GM18868 (cell line): ENCODE measurements around the gene EHMT1.

Experiments
- ATAC-seq: cut with Tn5 transposase; IDR thresholded peaks from one replicate; pipeline ENCODE4 v1.9.1; 2021; ENCODE audit warnings: mild to moderate bottlenecking, moderate library complexity; ENCODE audit not compliant: unreplicated experiment

The EHMT1 gene

DNA sequence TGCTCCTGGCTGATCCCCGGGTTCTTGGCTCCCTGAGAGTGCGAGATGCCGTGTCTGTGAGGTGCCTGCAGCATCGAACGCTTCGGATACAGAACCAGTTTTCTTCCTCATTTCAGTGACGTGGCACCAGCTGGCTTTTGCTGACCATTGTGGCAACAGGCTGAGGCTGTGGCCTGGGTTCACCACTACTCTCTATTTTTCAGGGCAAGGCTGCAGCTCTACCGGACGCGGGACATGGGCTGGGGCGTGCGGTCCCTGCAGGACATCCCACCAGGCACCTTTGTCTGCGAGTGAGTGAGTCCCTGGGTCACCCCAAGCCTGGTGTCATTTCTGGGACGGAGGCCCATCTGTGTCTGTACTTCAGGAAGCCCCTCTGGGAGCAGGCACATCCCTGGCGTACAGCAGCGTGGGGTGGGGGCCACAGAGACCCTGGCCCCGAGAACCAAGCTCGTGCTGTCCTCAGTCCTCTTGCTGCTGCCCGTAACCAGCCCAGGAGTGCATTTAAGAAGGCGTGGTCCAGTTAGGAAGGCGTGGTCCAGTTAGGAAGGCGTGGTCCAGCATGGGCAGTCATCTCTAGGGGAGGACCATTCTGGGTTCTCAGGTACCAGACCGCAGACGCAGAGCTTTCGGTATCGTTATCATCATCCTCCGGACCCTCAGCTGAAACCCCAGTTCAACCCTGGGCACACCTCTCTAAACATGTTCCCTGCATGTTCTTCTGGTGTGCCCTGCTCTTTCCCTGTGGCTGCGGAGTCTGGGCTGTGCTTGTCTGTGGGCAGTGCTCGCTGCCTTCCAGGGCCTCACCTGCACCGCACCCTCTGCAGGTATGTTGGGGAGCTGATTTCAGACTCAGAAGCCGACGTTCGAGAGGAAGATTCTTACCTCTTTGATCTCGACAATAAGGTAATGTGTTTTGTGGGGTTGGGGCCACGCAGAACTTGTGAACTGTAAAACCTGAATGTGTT lies 198.7 kb downstream of the EHMT1 start:
- no peak for ATAC-seq

DNA sequence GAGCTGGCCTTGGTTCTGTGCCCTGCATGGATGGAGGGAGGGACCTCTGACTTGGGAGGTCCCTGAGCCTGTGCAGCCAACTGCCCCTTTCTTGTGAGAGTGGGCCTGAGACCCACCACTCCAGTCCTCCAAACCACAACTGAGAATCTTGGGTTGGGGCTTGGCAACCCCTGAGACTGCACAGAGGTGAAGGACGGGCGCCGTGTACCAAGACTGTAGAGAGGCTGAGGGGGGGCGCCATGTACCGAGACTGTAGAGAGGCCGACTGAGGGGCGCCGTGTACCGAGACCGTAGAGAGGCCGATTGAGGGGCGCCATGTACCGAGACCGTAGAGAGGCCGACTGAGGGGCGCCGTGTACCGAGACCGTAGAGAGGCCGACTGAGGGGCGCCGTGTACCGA lies 199.5 kb downstream of the EHMT1 start:
- ATAC-seq, result no peak

DNA sequence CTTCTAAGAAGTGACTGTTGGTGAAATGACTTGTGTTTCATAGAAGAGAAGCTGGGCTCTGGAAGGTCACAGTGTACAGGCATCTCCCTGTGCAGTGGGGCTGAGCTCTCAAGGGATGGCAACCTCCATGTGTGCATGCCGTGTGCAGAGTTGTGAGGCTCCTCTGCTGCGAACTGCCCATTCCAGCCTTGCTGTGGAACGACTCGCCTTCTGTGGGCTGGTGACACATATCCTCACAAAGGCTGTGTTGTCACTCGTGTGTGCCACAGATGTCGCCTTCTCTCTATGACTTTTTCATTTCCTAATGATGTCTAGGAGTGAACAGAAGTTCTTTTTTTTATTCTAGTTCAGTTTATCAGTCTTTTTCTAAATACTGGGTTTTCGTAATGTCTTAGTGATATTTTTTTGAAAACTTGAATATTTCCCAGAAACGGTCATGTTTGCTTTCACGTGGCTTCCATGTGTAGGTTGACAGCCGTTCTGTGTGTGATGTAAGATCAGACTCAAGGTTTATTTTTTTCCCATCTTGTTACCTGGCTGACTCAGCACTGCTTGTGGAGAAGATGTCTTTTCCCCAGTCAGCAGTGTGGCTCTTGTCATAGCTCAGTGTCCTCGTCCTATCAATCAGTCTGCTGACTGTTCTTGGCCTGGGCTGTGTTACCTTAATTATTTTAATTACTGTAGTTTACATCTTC lies 201.5 kb downstream of the EHMT1 start:
- ATAC-seq, result no peak

DNA sequence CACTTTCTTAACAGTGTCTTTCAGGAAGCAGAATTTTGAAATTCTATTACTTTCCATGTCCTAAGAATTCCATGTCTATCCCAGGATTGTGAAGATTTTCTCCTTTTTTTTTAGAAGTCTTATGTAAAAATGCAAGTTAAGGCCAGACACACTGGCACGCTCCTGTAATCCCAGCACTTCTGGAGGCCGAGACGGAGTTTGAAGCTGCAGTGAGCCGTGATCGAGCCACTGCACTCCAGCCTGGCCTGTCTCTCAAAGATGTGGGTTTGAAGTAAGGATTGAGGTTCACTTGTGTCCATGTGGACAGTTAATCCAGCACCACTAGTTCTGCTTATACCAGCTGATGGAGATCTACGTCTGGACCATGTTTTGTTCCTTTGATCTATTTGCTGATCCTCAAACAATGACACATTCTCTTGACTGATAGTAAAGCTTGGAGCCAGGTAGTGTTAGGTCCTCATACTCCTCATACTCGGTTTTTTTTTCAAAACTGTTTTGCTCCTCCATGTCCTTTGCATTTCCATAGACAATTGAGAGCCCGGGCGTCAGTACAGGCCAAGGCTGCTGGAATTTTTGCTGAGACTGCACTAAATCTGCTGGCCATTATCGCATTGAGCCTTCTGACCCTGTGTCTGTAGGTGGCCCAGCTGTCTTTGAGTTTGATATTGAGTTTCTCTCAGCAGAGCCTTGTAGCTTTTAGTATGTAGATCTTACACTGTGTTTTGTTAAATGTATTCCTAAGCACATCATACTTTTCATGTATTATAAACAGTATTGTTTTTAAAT lies 205.4 kb downstream of the EHMT1 start:
- ATAC-seq, result no peak

DNA sequence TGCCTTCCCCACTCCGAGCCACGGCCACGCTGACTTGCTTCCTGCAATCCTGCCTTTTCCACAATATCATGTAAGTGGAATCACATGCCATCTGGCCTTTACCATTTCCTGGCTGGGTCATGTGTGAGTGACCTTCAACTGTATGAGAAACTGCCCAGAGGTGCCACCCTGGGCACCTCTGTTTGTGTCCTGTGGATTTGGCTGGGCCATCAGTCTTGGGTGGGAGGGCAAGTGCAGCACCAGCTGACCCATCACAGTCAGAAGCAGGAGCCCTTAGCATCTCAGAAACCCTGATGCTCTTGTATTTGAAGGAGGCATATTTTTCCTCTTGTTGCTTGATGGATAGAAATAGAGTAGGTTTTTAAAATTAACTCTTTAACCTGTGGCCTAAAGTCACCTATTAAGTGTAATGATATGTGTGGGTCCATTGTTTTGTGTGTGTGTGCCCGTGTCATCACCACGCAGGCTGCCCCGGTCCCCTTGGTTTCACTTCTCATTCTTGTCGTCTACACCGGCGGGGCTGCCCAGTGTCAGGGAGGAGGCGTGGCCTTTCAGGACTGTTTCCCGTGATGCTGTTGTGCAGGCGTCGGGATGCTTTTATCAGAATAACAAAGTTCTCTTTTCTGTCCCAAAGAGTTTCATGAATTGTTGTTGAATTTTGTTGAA lies 206.7 kb downstream of the EHMT1 start:
- no peak for ATAC-seq

DNA sequence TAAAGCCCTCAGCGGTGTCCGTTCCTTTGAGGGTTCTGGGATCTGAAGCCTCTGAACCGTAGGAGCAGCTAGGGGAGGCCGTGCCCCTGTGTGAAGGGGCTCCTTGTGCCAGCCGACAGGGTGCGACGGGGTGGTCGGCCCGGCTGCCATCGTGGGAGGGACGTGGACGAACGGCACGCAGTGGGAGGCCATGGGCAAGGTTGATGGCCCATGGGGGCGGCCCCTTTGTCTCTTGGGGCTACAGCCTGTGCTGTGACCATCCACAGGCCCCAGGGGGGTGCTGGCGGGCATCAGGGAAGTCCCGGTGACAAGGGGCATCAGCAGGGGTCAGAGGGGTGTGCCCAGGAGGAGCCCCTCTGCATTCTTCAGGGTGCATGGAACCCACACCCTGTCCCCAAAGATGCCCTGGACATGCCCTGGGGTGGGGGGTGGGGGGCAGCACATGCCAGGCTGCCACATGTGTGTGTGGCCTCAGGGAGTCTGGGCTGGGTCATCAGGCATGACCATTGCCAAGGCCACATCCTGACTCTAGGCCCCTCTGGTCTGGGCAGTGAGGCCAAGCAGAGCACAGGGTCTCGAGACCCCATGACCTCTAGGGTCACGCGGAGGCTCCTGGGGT lies 209.2 kb downstream of the EHMT1 start:
- no peak for ATAC-seq

DNA sequence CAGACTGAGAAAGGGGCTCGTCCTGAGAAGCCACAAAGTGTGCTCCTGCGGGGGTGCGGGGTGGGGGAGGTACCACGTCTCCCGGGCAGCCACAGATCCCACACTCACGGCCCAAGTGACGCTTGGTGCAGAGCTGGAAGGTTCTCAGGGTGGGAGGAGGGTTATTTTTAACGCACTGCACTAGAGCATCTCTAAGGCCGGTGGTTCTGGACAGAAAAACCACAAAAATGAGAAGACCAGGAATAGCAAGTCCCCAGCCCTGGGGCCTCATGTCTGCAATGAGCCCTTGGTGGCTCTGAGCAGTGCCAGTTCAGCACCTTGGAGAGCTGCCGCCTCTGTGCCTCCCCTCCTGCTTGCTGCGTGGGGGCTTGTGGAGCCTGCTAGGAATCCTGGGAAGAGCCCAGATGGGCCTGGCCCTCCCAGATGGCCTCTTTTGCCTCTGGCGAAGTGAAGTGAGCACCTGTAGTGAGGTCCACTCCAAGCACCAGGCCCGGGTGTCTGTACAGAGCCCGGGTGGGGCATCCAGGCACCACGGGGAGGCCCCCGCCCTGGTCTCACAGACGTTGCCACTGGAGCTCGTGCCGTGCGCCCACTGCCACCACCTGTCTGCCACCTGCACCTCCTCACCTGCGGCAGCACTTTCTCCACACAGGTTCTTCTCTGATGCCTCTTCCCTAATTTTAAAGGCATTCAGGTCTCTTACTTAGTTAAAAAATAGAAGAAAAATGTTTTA lies 209.9 kb downstream of the EHMT1 start:
- no peak for ATAC-seq

DNA sequence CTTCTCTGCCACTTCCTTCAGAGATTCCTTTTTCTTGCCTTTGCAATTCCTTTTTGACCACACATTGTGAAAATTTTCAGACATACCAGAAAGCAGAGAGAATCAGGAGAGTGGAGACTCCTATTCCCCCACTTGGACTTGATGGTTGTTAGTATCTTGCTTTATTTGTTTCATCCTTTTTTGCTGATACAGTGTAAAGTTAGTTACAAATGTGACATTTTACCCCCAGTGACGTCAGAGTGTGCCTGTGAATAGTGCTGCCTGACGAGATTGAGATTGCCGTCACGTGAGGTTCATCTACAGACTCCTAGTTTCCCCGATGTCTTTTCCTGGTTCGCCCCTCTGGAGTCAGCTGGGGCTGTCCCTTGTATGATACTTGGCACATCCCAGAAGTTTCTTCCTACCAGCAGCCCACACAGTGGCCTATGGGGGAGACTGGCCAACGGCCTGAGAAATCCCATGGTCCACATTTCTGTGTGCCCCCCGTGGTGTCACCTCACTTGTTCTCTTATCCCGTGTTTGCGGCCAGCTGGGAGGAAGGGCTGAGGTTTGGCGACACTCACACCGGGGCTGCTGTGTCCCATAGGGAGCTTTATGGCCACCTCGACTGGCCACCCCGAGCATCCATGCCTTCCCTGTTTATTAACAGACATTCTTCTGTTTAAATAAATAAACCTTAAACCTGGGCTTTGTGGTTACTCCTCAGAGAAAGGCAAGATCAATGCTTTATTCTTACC lies 210.6 kb downstream of the EHMT1 start:
- ATAC-seq, result no peak

DNA sequence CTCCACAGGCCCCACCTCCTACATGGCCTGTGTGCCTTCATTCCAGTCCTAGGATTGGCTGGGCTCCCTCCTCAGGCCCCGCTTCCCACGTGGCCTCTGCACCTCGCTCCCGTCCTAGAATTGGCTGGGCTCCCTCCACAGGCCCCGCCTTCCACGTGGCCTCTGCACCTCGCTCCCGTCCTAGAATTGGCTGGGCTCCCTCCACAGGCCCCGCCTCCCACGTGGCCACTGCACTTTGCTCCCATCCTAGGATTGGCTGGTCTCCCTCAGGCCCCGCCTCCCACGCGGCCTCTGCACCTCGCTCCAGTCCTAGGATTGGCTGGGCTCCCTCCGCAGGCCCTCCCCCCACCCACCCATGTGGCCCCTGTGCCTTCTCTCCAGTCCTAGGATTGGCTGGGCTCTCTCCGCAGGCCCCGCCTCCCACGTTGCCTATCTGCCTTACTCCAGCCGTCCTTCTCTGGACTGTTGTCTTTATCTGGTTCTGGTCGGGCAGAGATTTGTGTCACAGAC lies 213.4 kb downstream of the EHMT1 start:
- ATAC-seq, result no peak

DNA sequence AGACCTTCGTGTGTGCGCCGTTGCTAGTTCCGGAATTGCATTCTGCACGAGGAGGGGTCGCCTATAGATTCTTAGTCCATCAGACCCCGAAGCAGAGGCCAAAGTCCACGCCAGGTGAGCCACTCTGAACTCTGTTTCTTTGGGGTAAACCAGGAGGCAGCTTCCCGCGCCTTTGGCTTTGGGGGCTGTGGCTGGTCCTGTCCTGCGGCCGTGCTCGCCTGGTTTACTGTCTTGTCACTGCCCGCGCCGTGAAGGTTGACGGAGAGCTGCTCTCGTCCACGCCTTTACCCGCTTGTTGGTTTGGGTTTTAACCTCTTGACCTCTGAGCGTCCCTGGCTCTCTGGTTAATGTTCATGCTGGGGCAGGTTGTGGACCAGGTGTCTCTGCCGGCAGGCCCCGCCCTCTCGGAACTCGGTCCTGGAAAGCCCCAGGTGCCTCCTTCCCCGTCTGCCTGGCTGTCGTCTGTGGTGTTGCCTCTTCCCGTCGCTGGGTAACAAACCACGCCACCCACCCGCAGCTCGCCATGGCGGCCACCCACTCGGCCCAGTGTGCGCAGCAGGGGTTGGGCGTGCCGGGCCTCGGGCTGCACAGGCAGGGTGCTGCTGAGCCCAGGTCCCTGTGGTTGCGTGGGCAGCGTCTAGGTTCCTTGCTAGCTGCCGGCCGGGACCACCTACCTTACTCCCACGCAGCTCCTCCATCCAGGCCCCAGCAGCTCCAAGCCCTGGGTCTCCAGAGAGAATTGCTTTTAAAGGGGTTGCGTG lies 214.2 kb downstream of the EHMT1 start:
- no peak for ATAC-seq

DNA sequence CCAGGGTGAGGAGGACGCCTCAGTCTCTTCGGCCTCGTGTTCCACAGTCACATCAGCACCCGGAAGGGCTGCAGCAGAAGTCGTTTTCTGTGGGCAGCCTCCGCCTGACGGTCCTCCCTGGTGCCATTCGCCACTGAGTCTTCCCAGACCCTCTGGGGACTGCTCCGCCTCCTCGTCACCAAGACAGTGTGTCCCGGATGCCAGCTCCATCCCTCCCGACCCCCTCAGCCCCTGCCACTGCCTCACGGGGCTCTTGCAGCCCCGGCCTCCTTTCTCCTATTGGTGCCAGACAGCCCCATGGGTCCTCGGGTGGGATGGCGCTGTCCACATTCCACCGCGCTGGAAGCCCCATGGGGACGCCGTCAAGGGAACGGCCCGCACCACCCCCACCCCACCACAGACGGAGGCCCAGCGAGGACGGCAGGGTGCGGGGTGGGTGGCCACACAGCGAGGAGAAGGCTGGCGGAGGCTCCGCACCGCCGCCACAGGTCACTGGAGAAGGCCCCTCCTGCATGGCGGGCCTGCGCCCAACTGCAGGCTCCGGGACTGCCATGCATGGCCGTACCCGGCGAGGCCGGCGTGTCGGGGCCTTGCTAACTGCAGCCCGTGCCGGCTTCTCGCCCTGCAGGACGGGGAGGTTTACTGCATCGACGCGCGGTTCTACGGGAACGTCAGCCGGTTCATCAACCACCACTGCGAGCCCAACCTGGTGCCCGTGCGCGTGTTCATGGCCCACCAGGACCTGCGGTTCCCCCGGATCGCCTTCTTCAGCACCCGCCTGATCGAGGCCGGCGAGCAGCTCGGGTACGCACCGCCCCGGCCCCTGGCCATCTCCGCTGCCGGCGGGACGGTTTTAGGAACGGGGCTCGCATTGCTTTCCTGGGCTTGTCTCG lies 215.2 kb downstream of the EHMT1 start:
- no peak for ATAC-seq

DNA sequence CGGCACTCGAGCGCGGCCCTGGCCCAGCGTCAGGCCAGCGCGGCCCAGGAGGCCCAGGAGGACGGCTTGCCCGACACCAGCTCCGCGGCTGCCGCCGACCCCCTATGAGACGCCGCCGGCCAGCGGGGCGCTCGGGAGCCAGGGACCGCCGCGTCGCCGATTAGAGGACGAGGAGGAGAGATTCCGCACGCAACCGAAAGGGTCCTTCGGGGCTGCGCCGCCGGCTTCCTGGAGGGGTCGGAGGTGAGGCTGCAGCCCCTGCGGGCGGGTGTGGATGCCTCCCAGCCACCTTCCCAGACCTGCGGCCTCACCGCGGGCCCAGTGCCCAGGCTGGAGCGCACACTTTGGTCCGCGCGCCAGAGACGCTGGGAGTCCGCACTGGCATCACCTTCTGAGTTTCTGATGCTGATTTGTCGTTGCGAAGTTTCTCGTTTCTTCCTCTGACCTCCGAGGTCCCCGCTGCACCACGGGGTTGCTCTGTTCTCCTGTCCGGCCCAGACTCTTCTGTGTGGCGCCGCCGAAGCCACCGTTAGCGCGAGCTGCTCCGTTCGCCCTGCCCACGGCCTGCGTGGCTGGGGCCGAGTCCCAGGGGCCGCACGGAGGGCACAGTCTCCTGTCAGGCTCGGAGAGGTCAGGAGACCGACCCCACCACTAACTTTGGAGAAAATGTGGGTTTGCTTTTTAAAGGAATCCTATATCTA lies 216.2 kb downstream of the EHMT1 start:
- no peak for ATAC-seq

DNA sequence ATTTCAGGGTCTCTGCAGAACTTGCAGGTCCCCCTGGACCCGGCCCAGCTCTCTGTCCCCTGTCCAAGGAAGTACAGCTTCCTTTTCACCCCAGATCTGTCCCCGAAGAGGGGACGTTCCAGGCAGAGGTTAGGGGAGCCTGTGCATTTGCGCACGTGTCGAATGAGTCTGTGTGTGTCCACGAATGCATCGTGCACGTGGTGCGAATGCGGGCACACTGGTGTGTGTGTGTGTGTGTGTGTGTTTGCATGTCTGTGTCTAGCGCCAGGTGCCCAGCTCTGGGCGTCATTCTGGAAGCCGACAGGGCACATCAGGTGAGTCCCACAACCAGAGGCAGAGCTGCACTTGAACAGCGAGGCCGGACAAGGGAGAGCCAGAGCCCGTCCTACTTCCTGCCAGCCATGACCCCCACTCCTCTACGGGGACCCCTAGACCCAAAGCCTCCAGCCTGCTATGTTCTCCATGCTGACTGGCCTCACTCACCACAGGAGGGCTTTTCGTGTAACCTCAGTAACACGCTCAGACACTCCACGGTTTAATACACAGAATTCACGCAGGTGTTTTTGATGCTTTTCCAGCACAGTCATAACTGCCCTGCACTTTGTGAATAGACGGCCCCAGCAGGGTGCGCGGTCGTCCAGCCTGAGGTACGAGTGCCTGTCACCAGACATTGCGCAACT lies 217.5 kb downstream of the EHMT1 start:
- no peak for ATAC-seq

DNA sequence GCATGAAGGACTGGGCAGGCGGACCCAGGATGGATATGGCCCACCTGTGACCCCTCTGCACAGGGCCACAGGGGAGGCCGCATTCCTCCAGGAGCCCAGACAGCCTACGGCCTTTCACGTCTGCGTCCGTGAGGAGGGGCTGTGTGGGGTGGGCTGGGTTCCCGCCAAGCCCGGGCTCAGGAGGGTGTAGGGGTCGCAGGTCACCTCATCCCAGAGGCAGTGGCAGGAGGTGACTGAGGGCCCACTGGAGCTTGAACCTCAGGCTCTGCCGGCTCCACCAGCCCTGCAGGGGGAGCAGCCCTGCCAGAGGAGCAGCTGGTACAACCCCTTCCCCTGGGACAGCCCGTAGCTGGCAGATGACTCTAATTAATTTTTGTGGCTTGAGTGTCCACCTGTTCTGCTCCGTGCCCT lies 218.0 kb downstream of the EHMT1 start:
- no peak for ATAC-seq

DNA sequence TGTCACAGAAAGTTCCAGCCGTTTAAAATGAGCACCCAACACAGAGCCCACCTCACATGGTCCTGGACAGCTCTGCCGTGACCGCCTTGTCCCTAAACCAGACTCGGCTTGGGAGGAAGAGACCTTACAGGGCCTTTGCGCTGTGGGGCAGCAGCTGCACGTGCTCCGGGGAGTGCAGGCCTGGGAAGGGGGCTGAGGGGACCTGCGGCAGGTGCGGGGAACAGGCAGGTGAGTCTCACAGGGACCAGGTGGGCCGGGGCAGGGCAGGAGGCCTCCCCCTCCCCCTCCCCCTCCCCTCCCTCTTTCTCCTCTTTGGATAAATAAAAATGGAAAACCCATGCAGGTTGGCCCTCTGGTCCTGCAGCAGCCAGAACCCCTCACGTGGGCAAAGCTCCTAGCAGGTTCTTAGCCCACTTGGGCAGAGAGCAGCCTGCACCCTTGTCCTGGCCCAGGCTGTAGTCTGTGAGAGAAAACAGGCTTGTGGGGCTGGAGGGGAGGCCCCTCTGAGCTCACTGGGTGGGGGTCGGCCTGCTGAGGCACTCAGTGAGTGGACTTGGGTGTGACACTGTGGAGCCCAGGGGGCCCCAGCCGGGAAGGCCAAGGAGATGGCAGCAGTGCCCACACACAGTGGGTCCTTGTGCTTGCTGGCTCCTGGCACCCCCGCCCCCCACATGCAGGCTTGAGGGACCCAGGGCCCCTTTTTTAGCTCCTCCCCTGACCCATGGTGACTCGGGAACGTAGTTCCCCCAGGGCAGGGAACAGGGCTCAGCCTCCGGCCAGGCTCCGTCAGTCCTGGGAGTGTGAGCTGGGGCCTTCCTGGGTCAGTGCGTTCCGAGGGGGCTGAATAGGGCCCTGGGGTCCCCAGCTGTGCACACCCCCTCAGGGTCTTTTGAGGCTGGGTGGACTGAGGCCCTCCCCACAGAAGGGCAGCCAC lies 218.8 kb downstream of the EHMT1 start:
- no peak for ATAC-seq
